A673 (cell line): ENCODE results near the gene AR. TPM values are rescaled to one million over a fixed set of nuclear protein-coding genes. Genes with fewer than 3 reads are reported as not detected.
"Not testable (repeated sequence)": the region's sequence is repeated elsewhere in the genome, so short reads cannot be mapped to it uniquely, and the experiment has no call there.

Experiments used
- BruUV-seq: library from RNA; stranded (reverse); fragments of 400-500 nt; replicated peaks from 2 replicates; lab custom pipeline; 2021; lab: Mats Ljungman, UMichigan
- CTCF ChIA-PET: fragments of 300-600 bp; sonication (Branson Sonifier 250); formaldehyde crosslinking; loops from one replicate; lab custom pipeline; 2022; ENCODE audit warnings: antibody characterized with exemption; lab: Charles Lee
- POLR2A ChIA-PET: fragments of 300-600 bp; sonication (Branson Sonifier 250); formaldehyde crosslinking; loops from one replicate; lab custom pipeline; 2022; ENCODE audit warnings: antibody characterized with exemption; ENCODE audit not compliant: low non-redundant PET; lab: Charles Lee
- DNase-seq: peaks from one replicate; pipeline ENCODE4 v3.0.0-alpha.2; 2015; ENCODE audit warnings: low spot score
- H3K27ac ChIP-seq: fragments of 200-600 bp; sonication (generic); 2 replicates; pipeline ENCODE4 v1.5.1; 2016; ENCODE audit warnings: mixed run types, low read depth, mild to moderate bottlenecking, mixed read lengths, antibody characterized with exemption, low read length; ENCODE audit not compliant: poor library complexity, severe bottlenecking
- H3K27me3 ChIP-seq: fragments of 200-600 bp; sonication (generic); replicated peaks from 2 replicates; pipeline ENCODE4 v1.6.1; 2017; ENCODE audit warnings: mixed run types, low read depth, mild to moderate bottlenecking, mixed read lengths, antibody characterized with exemption, low read length; ENCODE audit not compliant: insufficient read depth, poor library complexity
- H3K36me3 ChIP-seq: fragments of 200-600 bp; sonication (generic); 2 replicates; pipeline ENCODE4 v1.6.1; 2016; ENCODE audit warnings: mixed run types, mild to moderate bottlenecking, mixed read lengths, antibody characterized with exemption, low read length; ENCODE audit not compliant: insufficient read depth, poor library complexity, severe bottlenecking
- H3K4me1 ChIP-seq: fragments of 200-600 bp; sonication (generic); 2 replicates; pipeline ENCODE4 v1.6.1; 2017; ENCODE audit warnings: mixed run types, mild to moderate bottlenecking, mixed read lengths, antibody characterized with exemption, low read length; ENCODE audit not compliant: insufficient read depth, poor library complexity, severe bottlenecking
- H3K4me3 ChIP-seq: fragments of 200-600 bp; sonication (generic); 2 replicates; pipeline ENCODE4 v1.5.1; 2016; ENCODE audit warnings: low read depth, mixed run types, mild to moderate bottlenecking, mixed read lengths, low read length; ENCODE audit not compliant: poor library complexity, severe bottlenecking
- H3K9me3 ChIP-seq: fragments of 200-600 bp; sonication (generic); 2 replicates; pipeline ENCODE4 v1.6.1; 2016; ENCODE audit warnings: mixed run types, low read depth, mild to moderate bottlenecking, mixed read lengths, antibody characterized with exemption, low read length; ENCODE audit not compliant: poor library complexity, severe bottlenecking
- EZH2 ChIP-seq: fragments of 200-600 bp; sonication (generic); IDR thresholded peaks from 2 replicates; pipeline ENCODE4 v1.6.1; 2017; ENCODE audit warnings: borderline replicate concordance, low read depth, mild to moderate bottlenecking, mixed read lengths, antibody characterized with exemption, low read length; ENCODE audit not compliant: poor library complexity, severe bottlenecking
- intact Hi-C: fragments of 100-400 bp; cut with micrococcal nuclease; formaldehyde crosslinking; loops from one replicate; pipeline ENCODE4 v1.10.0; 2022; ENCODE audit not compliant: unreplicated experiment
- total RNA-seq: library from RNA; stranded (reverse); gene quantifications from 2 replicates; pipeline ENCODE4 v1.2.3, GENCODE V29; 2021
- TF ChIP-seq, protein P1 (sequence below): fragments of 300-800, 200-600 bp; sonication (generic); conservative IDR thresholded peaks from 2 replicates; pipeline ENCODE4 v1.5.1; 2017; ENCODE audit warnings: low read depth, mild to moderate bottlenecking, antibody characterized with exemption, low read length, moderate library complexity, mixed read lengths

The AR gene
- total RNA-seq, 1 experiment from 2014 or later, result 0.11 TPM

DNA sequence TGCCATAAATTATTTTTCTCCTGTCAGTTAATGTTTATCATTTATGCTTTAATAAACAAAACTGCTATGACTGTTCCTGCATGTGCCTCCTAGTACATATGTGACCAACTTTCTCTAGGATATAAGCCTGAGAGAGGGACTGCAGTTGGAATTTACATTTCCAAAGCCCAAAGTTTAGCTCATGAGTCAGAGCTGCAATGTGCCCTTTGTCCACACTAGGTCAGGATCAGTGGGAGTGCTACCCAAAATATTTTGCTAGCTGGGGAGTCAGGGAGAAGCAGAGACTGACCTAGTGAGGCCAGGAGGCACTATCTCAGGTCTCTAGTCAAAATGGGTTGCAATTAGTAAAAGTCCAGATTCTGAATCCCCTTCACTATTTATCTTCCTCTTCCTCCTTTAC is 92.7 kb downstream of the AR start:
- Histone ChIP-seq H3K9me3 (peaks cover 8% of the 10 kb centered on the region), H3K4me1 (no peaks in the 10 kb centered on the region), H3K4me3 (no peak overlapping the region), H3K27ac (no peak overlapping the region), H3K36me3 (no peaks in the 10 kb centered on the region), H3K27me3 (no peaks in the 10 kb centered on the region)
- BruUV-seq, result no TSS peak
- TF ChIP-seq, protein P1, sequence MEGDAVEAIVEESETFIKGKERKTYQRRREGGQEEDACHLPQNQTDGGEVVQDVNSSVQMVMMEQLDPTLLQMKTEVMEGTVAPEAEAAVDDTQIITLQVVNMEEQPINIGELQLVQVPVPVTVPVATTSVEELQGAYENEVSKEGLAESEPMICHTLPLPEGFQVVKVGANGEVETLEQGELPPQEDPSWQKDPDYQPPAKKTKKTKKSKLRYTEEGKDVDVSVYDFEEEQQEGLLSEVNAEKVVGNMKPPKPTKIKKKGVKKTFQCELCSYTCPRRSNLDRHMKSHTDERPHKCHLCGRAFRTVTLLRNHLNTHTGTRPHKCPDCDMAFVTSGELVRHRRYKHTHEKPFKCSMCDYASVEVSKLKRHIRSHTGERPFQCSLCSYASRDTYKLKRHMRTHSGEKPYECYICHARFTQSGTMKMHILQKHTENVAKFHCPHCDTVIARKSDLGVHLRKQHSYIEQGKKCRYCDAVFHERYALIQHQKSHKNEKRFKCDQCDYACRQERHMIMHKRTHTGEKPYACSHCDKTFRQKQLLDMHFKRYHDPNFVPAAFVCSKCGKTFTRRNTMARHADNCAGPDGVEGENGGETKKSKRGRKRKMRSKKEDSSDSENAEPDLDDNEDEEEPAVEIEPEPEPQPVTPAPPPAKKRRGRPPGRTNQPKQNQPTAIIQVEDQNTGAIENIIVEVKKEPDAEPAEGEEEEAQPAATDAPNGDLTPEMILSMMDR, result no peak
- no peak for TF ChIP-seq EZH2
- ChIA-PET CTCF (no interaction called here), POLR2A (no interaction called here)
- no peak for DNase-seq
- intact Hi-C loops, result no loop called here

DNA sequence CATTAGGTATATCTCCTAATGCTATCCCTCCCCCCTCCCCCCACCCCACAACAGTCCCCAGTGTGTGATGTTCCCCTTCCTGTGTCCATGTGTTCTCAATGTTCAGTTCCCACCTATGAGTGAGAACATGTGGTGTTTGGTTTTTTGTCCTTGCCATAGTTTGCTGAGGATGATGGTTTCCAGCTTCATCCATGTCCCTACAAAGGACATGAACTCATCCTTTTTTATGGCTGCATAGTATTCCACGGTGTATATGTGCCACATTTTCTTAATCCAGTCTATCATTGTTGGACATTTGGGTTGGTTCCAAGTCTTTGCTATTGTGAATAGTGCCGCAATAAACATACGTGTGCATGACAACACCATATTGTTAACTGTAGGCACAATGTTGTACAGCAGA is 93.5 kb downstream of the AR start:
- intact Hi-C loops, H3K9me3 ChIP-seq, H3K27me3 ChIP-seq, H3K4me3 ChIP-seq, BruUV-seq, H3K36me3 ChIP-seq, DNase-seq, CTCF ChIA-PET, H3K27ac ChIP-seq, POLR2A ChIA-PET, H3K4me1 ChIP-seq: not testable (repeated sequence)

DNA sequence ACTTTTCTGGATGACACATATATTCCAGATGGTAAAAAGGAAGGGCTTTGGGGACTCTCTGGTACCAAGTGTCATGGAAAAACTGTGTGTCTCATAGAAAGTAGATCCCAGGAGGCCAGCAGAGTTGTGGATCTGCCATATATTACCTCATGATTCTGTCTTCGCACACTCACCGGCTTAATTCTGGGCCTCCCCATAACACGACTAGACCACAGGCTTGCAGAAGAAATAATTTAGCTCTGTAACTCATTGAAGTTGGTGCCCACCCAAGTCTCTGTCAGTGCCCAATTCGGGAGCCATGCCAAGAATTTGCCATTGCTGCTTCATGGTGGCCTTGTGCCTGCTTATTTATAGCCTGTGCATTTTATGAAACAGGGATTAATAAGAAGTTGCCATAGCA is 104.5 kb downstream of the AR start:
- ChIA-PET CTCF (no interaction called here), POLR2A (no interaction called here)
- no peak for DNase-seq
- no peaks in the 10 kb centered on the region for H3K4me1 ChIP-seq
- TF ChIP-seq EZH2, result no peak
- TF ChIP-seq, protein P1, result no peak
- no peaks in the 10 kb centered on the region for H3K36me3 ChIP-seq
- no peaks in the 10 kb centered on the region for H3K27me3 ChIP-seq
- BruUV-seq, result no TSS peak
- intact Hi-C loops, result no loop called here
- H3K27ac ChIP-seq, result no peak overlapping the region
- H3K4me3 ChIP-seq, result no peak overlapping the region
- peaks cover 28% of the 10 kb centered on the region for H3K9me3 ChIP-seq

DNA sequence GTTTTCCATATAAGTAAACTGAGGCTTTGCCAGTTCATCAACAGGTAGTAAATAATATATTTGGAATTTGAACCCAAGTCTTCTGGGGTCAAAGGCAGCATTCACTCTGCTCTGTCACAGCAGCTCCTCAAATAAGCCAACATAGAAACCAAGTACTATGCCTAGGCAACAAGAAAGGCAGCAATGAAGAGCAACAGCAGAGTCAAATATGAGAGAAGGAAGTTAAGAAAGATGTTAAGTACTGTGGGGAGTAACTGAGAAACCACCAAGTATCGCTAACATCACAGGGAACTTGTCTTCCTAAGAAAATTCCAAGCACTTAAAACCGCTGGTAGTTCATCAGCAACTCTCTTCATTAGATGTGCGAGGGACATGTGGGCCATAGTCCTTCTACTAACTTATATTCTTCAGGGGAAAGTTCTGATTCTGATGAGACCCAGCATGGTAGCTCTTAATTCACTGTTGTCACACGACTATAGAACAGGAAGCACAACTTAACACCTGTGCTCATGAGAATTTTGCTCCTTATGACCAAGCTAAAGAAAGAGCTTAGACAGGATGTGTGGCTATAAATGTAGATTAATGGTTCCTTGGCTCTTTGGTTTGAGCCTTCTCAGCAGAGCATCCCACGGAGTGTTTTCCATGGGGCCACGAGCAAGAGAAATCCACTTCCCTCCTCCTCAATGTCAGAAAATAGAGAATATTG is 107.8 kb downstream of the AR start:
- Histone ChIP-seq H3K27ac (no peak overlapping the region), H3K4me3 (no peak overlapping the region), H3K36me3 (no peaks in the 10 kb centered on the region), H3K9me3 (peaks cover 10% of the 10 kb centered on the region), H3K27me3 (no peaks in the 10 kb centered on the region), H3K4me1 (no peaks in the 10 kb centered on the region)
- no TSS peak for BruUV-seq
- DNase-seq, result no peak
- intact Hi-C loops, result no loop called here
- TF ChIP-seq, protein P1, result no peak
- CTCF ChIA-PET, result no interaction called here
- POLR2A ChIA-PET, result no interaction called here
